HepG2 (cell line): ENCODE data around the gene IL17F. TPM values are rescaled to one million over a fixed set of nuclear protein-coding genes. Genes with fewer than 3 reads are reported as not detected.

Experiments used
- CBX1 ChIP-seq: IDR thresholded peaks from one replicate; pipeline ENCODE4 v1.6.1; 2016; ENCODE audit warnings: antibody characterized with exemption, low read depth
- FOXP1 ChIP-seq, 2 experiments: fragments of 450-650 bp in 1 of 2; IDR thresholded peaks; 2 replicates each; pipeline ENCODE4 v1.6.1; 2017 to 2018; ENCODE audit warnings: antibody characterized with exemption in 1 of 2
- HIVEP1 ChIP-seq: sonication (generic); formaldehyde crosslinking; IDR thresholded peaks from 2 replicates; pipeline ENCODE4 v1.4.0; 2020; ENCODE audit warnings: mild to moderate bottlenecking, missing genetic modification reagents
- KAT8 ChIP-seq: IDR thresholded peaks from 2 replicates; pipeline ENCODE4 v1.6.1; 2016; ENCODE audit warnings: missing genetic modification reagents, missing compliant biosample characterization
- TBX3 ChIP-seq: fragments of 450-650 bp; IDR thresholded peaks from 2 replicates; pipeline ENCODE4 v1.6.1; 2017; ENCODE audit warnings: antibody characterized with exemption, mild to moderate bottlenecking, inconsistent platforms, borderline replicate concordance
- ZNF564 ChIP-seq: sonication (generic); formaldehyde crosslinking; IDR thresholded peaks from 2 replicates; pipeline ENCODE4 v1.8.1; 2023; ENCODE audit warnings: mild to moderate bottlenecking, missing genetic modification reagents
- ZNF616 ChIP-seq: sonication (generic); formaldehyde crosslinking; IDR thresholded peaks from 2 replicates; pipeline ENCODE4 v1.5.0; 2020; ENCODE audit warnings: low read depth, mild to moderate bottlenecking, missing genetic modification reagents
- polyA plus RNA-seq, 8 experiments: library from polyadenylated mRNA; depleted of rRNA in 3 of 8; stranded (reverse) in 7 of 8; unstranded in 1 of 8; fragments of >200 nt; fragmentation: Illumina TruSeq in 4 of 8; extraction: Trizol in 4 of 8; gene quantifications; 2 replicates each; pipeline versions ENCODE4 v1.2.1 to v1.2.3, GENCODE V29; 2011 to 2016; ENCODE audit warnings: low read depth in 4 of 8, missing spikeins in 1 of 8, mixed read lengths in 1 of 8; ENCODE audit not compliant: insufficient read depth in 1 of 8
- total RNA-seq, 5 experiments: library from RNA; depleted of rRNA; stranded (reverse); fragments of >200 nt; fragmentation: Illumina TruSeq; extraction: Trizol; gene quantifications; 2 replicates each; pipeline ENCODE4 v1.2.3, GENCODE V29; 2016; ENCODE audit warnings: low read depth in 1 of 5
- TF ChIP-seq, protein P1 (sequence below): IDR thresholded peaks from 2 replicates; pipeline ENCODE4 v1.6.1; 2016
- TF ChIP-seq, protein P2 (sequence below): sonication (generic); formaldehyde crosslinking; IDR thresholded peaks from 2 replicates; pipeline ENCODE4 v1.5.0; 2020; ENCODE audit warnings: missing genetic modification reagents, mild to moderate bottlenecking, borderline replicate concordance
- TF ChIP-seq, protein P3 (sequence below): sonication (generic); formaldehyde crosslinking; IDR thresholded peaks from 2 replicates; pipeline ENCODE4 v1.4.0; 2020; ENCODE audit warnings: missing genetic modification reagents, mild to moderate bottlenecking, borderline replicate concordance

Gene IL17F
- total and polyA plus RNA-seq, 2 of the 13 experiments (the other 11 are each of a cell fraction or from before 2014, with no cell fraction given), result not detected

- no peak for TF ChIP-seq CBX1
- TF ChIP-seq TBX3, result no peak
- TF ChIP-seq, protein P1, sequence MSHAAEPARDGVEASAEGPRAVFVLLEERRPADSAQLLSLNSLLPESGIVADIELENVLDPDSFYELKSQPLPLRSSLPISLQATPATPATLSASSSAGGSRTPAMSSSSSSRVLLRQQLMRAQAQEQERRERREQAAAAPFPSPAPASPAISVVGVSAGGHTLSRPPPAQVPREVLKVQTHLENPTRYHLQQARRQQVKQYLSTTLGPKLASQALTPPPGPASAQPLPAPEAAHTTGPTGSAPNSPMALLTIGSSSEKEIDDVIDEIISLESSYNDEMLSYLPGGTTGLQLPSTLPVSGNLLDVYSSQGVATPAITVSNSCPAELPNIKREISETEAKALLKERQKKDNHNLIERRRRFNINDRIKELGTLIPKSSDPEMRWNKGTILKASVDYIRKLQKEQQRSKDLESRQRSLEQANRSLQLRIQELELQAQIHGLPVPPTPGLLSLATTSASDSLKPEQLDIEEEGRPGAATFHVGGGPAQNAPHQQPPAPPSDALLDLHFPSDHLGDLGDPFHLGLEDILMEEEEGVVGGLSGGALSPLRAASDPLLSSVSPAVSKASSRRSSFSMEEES, result peak; percentile 74
- no peak for TF ChIP-seq FOXP1 (IDR thresholded peaks at IDR 0.05)
- TF ChIP-seq FOXP1 (CRISPR knock-in tag; IDR thresholded peaks at IDR 0.05), result no peak
- 0 out of 2 replicates have a peak, but pooled peaks have one; percentile 63 for TF ChIP-seq ZNF616 (CRISPR knock-in tag)
- TF ChIP-seq HIVEP1 (CRISPR knock-in tag), result peak; percentile 90
- peak; percentile 85; the same call in 1 of the 2 replicates for TF ChIP-seq ZNF564 (CRISPR knock-in tag)
- peak; percentile 74 for TF ChIP-seq KAT8 (CRISPR knock-in tag)
- TF ChIP-seq, protein P2, sequence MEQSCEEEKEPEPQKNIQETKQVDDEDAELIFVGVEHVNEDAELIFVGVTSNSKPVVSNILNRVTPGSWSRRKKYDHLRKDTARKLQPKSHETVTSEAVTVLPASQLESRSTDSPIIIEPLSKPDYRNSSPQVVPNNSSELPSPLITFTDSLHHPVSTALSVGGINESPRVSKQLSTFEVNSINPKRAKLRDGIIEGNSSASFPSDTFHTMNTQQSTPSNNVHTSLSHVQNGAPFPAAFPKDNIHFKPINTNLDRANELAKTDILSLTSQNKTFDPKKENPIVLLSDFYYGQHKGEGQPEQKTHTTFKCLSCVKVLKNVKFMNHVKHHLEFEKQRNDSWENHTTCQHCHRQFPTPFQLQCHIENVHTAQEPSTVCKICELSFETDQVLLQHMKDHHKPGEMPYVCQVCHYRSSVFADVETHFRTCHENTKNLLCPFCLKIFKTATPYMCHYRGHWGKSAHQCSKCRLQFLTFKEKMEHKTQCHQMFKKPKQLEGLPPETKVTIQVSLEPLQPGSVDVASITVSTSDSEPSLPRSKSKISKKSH, result peak; percentile 94
- TF ChIP-seq, protein P3, sequence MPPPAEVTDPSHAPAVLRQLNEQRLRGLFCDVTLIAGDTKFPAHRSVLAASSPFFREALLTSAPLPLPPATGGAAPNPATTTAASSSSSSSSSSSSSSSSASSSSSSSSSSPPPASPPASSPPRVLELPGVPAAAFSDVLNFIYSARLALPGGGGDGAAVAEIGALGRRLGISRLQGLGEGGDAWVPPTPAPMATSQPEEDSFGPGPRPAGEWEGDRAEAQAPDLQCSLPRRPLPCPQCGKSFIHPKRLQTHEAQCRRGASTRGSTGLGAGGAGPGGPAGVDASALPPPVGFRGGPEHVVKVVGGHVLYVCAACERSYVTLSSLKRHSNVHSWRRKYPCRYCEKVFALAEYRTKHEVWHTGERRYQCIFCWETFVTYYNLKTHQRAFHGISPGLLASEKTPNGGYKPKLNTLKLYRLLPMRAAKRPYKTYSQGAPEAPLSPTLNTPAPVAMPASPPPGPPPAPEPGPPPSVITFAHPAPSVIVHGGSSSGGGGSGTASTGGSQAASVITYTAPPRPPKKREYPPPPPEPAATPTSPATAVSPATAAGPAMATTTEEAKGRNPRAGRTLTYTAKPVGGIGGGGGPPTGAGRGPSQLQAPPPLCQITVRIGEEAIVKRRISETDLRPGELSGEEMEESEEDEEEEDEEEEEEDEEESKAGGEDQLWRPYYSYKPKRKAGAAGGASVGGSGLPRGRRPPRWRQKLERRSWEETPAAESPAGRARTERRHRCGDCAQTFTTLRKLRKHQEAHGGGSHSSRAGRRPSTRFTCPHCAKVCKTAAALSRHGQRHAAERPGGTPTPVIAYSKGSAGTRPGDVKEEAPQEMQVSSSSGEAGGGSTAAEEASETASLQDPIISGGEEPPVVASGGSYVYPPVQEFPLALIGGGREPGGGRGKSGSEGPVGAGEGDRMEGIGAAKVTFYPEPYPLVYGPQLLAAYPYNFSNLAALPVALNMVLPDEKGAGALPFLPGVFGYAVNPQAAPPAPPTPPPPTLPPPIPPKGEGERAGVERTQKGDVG (CRISPR knock-in tag), result peak; percentile 98
These were observed 40.3 kb upstream of the IL17F start, which contains the start of gene MCM3 (continued) for GRCh38 chr6:52284460-52285176.
